Endothelial cell of umbilical vein (primary cell): Measurements from ENCODE around the gene KIF2C. TPM values are rescaled to one million over a fixed set of nuclear protein-coding genes. Genes with fewer than 3 reads are reported as not detected.

ENCODE experiments used
- BruUV-seq: library from RNA; stranded (reverse); fragments of 400-500 nt; replicated peaks from 2 replicates; lab custom pipeline; 2021; lab: Mats Ljungman, UMichigan
- CTCF ChIA-PET: fragments of 300-600, 350-600 bp; sonication (Branson Sonifier 250); formaldehyde crosslinking; loops from one replicate; lab custom pipeline; 2021; ENCODE audit warnings: antibody characterized with exemption, inconsistent platforms; lab: Charles Lee
- POLR2A ChIA-PET: fragments of 300-600, 350-600 bp; sonication (Branson Sonifier 250); formaldehyde crosslinking; loops from one replicate; lab custom pipeline; 2021; ENCODE audit warnings: antibody characterized with exemption, inconsistent platforms; lab: Charles Lee
- DNase-seq: peaks from one replicate; pipeline ENCODE4 v3.0.0-alpha.2; 2011; ENCODE audit warnings: low read depth, low spot score
- FAIRE-seq: peaks from 2 replicates; lab custom pipeline; 2011; peaks lifted over from hg19 to GRCh38; lab: Jason Lieb, UNC
- H2AFZ ChIP-seq: 2 replicates; pipeline ENCODE4 v1.6.0; 2012; ENCODE audit warnings: low read depth, low read length, control low read depth, inconsistent platforms
- H3K27ac ChIP-seq: 2 replicates; pipeline ENCODE4 v1.5.1; 2011; ENCODE audit warnings: low read depth, mild to moderate bottlenecking, control low read depth, low read length, moderate library complexity; ENCODE audit not compliant: insufficient read depth
- H3K27me3 ChIP-seq, 2 experiments: 2 replicates each; pipeline versions ENCODE4 v1.6.0 to v1.6.1; 2011; ENCODE audit warnings: low read length in 2 of 2, mixed read lengths in 1 of 2; ENCODE audit not compliant: control insufficient read depth in 2 of 2, insufficient read depth in 2 of 2
- H3K36me3 ChIP-seq, 2 experiments: 2 replicates in 1 of 2; 3 replicates in 1 of 2; pipeline ENCODE4 v1.5.1; 2011; ENCODE audit warnings: low read length in 2 of 2, mild to moderate bottlenecking in 1 of 2, moderate library complexity in 1 of 2; ENCODE audit not compliant: control insufficient read depth in 2 of 2, insufficient read depth in 2 of 2; ENCODE audit errors: extremely low read depth in 1 of 2
- H3K4me1 ChIP-seq: 3 replicates; pipeline ENCODE4 v1.5.1; 2011; ENCODE audit warnings: mild to moderate bottlenecking, low read length; ENCODE audit not compliant: control insufficient read depth, insufficient read depth; ENCODE audit errors: extremely low read depth
- H3K4me2 ChIP-seq: 2 replicates; pipeline ENCODE4 v1.6.1; 2011; ENCODE audit warnings: low read length, control low read depth, mixed read lengths; ENCODE audit not compliant: insufficient read depth
- H3K4me3 ChIP-seq, 3 experiments: fragments of 200-600 bp in 1 of 3; sonication (generic), shearing (Covaris generic) in 1 of 3; replicated peaks in 1 of 3; 2 replicates each; pipeline ENCODE4 v1.5.1; 2011 to 2016; ENCODE audit warnings: control low read depth in 3 of 3, low read length in 3 of 3, mild to moderate bottlenecking in 2 of 3, inconsistent platforms in 1 of 3, low read depth in 1 of 3, moderate library complexity in 1 of 3; ENCODE audit not compliant: insufficient read depth in 1 of 3
- H3K79me2 ChIP-seq: 2 replicates; pipeline ENCODE4 v1.6.0; 2012; ENCODE audit warnings: low read length, inconsistent platforms; ENCODE audit not compliant: control insufficient read depth, insufficient read depth
- H3K9ac ChIP-seq: replicated peaks from 2 replicates; pipeline ENCODE3; 2011; ENCODE audit warnings: low read length, control low read depth; ENCODE audit not compliant: insufficient read depth; ENCODE audit errors: extremely low read depth
- H3K9me1 ChIP-seq: replicated peaks from 3 replicates; pipeline ENCODE4 v1.6.0; 2011; ENCODE audit warnings: mild to moderate bottlenecking, low read length; ENCODE audit not compliant: control insufficient read depth, insufficient read depth; ENCODE audit errors: extremely low read depth
- H3K9me3 ChIP-seq: replicated peaks from 2 replicates; pipeline ENCODE4 v1.5.1; 2012; ENCODE audit warnings: low read length, inconsistent platforms; ENCODE audit not compliant: control insufficient read depth, insufficient read depth
- H4K20me1 ChIP-seq: replicated peaks from 2 replicates; pipeline ENCODE3; 2011; ENCODE audit warnings: mild to moderate bottlenecking, low read length; ENCODE audit not compliant: control insufficient read depth, insufficient read depth; ENCODE audit errors: extremely low read depth
- EZH2 ChIP-seq: IDR thresholded peaks from 2 replicates; pipeline ENCODE4 v1.6.1; 2012; ENCODE audit warnings: borderline replicate concordance, low read depth, mild to moderate bottlenecking, moderate library complexity, low read length, inconsistent platforms; ENCODE audit not compliant: severe bottlenecking
- FOS ChIP-seq: IDR thresholded peaks from 2 replicates; pipeline ENCODE4 v1.6.1; 2011; ENCODE audit warnings: mild to moderate bottlenecking, low read length, moderate library complexity, borderline replicate concordance; ENCODE audit not compliant: insufficient read depth
- GATA2 ChIP-seq: IDR thresholded peaks from 2 replicates; pipeline ENCODE4 v1.7.0; 2011; ENCODE audit warnings: low read depth, mild to moderate bottlenecking, moderate library complexity, mixed read lengths, low read length; ENCODE audit not compliant: insufficient read length, insufficient read depth
- JUN ChIP-seq: IDR thresholded peaks from 2 replicates; pipeline ENCODE4 v1.6.1; 2011; ENCODE audit warnings: borderline replicate concordance, low read depth; ENCODE audit not compliant: insufficient read length, insufficient read depth
- MYC ChIP-seq: IDR thresholded peaks from one replicate; pipeline ENCODE4 v1.6.1; 2011; ENCODE audit warnings: mild to moderate bottlenecking, low read depth, low read length
- POLR2A ChIP-seq: IDR thresholded peaks from 2 replicates; pipeline ENCODE4 v1.6.1; 2012; ENCODE audit warnings: low read depth, mild to moderate bottlenecking, control low read depth, low read length
- POLR2AphosphoS5 ChIP-seq: IDR thresholded peaks from 2 replicates; pipeline ENCODE4 v1.6.1; 2012; ENCODE audit warnings: low read depth, mild to moderate bottlenecking, control low read depth, low read length, moderate library complexity; ENCODE audit not compliant: insufficient read depth
- dilution Hi-C: fragments of 300-500 bp; cut with MboI; formaldehyde crosslinking; loops from one replicate; pipeline ENCODE4 v1.15.0; 2019; ENCODE audit warnings: low sequenced_read_pairs; ENCODE audit not compliant: extremely low pct_ligation_motif_present
- intact Hi-C: fragments of 100-400 bp; cut with micrococcal nuclease; formaldehyde crosslinking; loops from one replicate; pipeline ENCODE4 v1.10.0; 2022
- polyA plus RNA-seq, 4 experiments: library from polyadenylated mRNA; depleted of rRNA in 3 of 4; stranded (reverse) in 3 of 4; unstranded in 1 of 4; fragments of >200 nt; gene quantifications; 2 replicates each; pipeline versions ENCODE4 v1.2.1 to v1.2.3, GENCODE V29; 2011 to 2012; ENCODE audit warnings: missing spikeins in 1 of 4
- total RNA-seq: library from RNA; stranded (reverse); gene quantifications from 2 replicates; pipeline ENCODE4 v1.2.3, GENCODE V29; 2021
- TF ChIP-seq, protein P1 (sequence below), 2 donors: IDR thresholded peaks; 1 replicate in 1 of 2; 2 replicates in 1 of 2; pipeline ENCODE4 v1.5.1; 2011; ENCODE audit warnings: low read length in 2 of 2, mild to moderate bottlenecking in 2 of 2, moderate library complexity in 2 of 2, control low read depth in 1 of 2, inconsistent platforms in 1 of 2, low read depth in 1 of 2; ENCODE audit not compliant: insufficient read depth in 1 of 2; ENCODE audit errors: extremely low read depth in 1 of 2
- TF ChIP-seq, protein P2 (sequence below): IDR thresholded peaks from 2 replicates; pipeline ENCODE4 v1.6.1; 2011; ENCODE audit not compliant: insufficient read depth, insufficient read length

The KIF2C gene
- total and polyA plus RNA-seq, 2 donors (not counting 3 experiments of a cell fraction or from before 2014, with no cell fraction given), result 27.1 to 53.7 TPM

DNA sequence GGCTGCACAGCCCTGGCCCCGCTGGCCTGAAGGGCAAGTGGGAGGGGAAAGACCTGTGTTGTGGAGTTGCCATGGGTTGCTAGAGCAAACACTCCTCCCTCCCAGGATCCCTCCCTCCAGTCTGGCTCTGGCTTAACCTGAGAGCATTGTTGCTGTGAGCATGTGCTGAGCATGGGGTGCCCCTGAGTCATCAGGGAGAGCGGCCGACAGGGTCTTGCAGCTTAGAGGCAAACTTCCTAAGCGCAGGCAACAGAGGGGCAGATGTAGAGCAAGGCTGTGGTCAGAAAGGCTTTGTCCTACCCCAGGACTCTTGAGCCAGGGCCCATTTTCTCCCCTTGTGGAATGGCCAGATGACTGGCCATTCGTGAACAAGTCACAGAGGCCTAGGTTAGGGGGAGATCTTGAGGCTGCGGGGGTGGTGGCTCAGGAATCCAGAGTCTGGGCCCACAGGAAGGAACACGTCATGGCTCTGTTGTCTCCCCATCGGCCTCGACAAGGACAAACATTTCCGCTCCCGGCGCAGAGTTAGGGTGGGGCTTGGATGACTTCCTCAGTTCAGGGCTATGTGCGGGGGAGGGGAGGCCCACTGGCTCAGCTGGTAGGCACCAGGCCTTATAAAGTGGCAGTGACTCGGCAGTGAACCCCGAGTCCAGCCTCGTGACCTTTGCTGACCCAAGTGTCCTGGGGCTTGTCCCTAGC, 67.9 kb downstream of the KIF2C start:
- Histone ChIP-seq H3K9me1 (no peaks in the 10 kb centered on the region), H2AFZ (no peak overlapping the region), H4K20me1 (no peaks in the 10 kb centered on the region), H3K27ac (peak overlapping the region; percentile 100), H3K27me3 (no peaks in the 10 kb centered on the region), H3K9ac (peak overlapping the region; percentile 99), H3K9me3 (no peaks in the 10 kb centered on the region), H3K4me3 (peak overlapping the region in 2 of 3 experiments; percentile 6 to 25), H3K36me3 (peaks cover 4 to 32% of the 10 kb centered on the region in 2 experiments), H3K4me2 (peak overlapping the region; percentile 71), H3K79me2 (peaks cover 53% of the 10 kb centered on the region), H3K4me1 (peaks cover 71% of the 10 kb centered on the region)
- TF ChIP-seq POLR2A, result peak; percentile 75
- TF ChIP-seq FOS, result peak; percentile 79
- TF ChIP-seq MYC, result peak; percentile 86
- TF ChIP-seq, protein P1, sequence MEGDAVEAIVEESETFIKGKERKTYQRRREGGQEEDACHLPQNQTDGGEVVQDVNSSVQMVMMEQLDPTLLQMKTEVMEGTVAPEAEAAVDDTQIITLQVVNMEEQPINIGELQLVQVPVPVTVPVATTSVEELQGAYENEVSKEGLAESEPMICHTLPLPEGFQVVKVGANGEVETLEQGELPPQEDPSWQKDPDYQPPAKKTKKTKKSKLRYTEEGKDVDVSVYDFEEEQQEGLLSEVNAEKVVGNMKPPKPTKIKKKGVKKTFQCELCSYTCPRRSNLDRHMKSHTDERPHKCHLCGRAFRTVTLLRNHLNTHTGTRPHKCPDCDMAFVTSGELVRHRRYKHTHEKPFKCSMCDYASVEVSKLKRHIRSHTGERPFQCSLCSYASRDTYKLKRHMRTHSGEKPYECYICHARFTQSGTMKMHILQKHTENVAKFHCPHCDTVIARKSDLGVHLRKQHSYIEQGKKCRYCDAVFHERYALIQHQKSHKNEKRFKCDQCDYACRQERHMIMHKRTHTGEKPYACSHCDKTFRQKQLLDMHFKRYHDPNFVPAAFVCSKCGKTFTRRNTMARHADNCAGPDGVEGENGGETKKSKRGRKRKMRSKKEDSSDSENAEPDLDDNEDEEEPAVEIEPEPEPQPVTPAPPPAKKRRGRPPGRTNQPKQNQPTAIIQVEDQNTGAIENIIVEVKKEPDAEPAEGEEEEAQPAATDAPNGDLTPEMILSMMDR (IDR thresholded peaks at IDR 0.05; ENCODE audit: extremely low read depth in 1 of 2, insufficient read depth in 1 of 2, low read depth in 1 of 2, low read length in 2 of 2), result no peak
- peak; percentile 73 for TF ChIP-seq GATA2
- TF ChIP-seq JUN, result peak; percentile 68
- TF ChIP-seq EZH2, result no peak
- TF ChIP-seq, protein P2, sequence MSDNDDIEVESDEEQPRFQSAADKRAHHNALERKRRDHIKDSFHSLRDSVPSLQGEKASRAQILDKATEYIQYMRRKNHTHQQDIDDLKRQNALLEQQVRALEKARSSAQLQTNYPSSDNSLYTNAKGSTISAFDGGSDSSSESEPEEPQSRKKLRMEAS, result peak; percentile 92
- TF ChIP-seq POLR2AphosphoS5, result peak; percentile 98
- BruUV-seq, result no TSS peak
- POLR2A ChIA-PET, result interaction anchor here (0.6 to 4.3 kb wide), 6 partner anchors 7 to 203 kb away, joined by 3 to 97 read pairs (median 8); partner anchors contain the start of genes PLK3 and RPS8
- DNase-seq, result peak; percentile 100
- dilution Hi-C loops, result no loop called here
- CTCF ChIA-PET, result interaction anchor here (0.7 to 3.0 kb wide), 8 partner anchors 8 to 207 kb away, joined by 3 to 50 read pairs (median 6); partner anchors contain the start of genes HECTD3, PLK3, RNU5D-1 and UROD
- intact Hi-C loops, result loop anchor here (1.0 to 10.0 kb wide), 3 partner anchors 12 to 877 kb away; partner anchors contain the start of genes GPBP1L1, RNU5D-1 and TMEM69
- peak; percentile 100 for FAIRE-seq
